HT-29 (cell line): Measurements from ENCODE around the gene VGLL2. TPM values are rescaled to one million over a fixed set of nuclear protein-coding genes. Genes with fewer than 3 reads are reported as not detected.

Experiments
- DNase-seq: peaks from one replicate; pipeline ENCODE4 v3.0.0-alpha.2; 2015; ENCODE audit warnings: low spot score
- small RNA-seq: library from RNA; depleted of rRNA; stranded (forward); fragments of <200 nt; gene quantifications from one replicate; pipeline ENCODE3, GENCODE V24; 2014
- total RNA-seq: library from RNA; depleted of rRNA; stranded (reverse); fragments of >200 nt; shearing (Covaris generic); gene quantifications from 2 replicates; pipeline ENCODE4 v1.2.3, GENCODE V29; 2014; rRNA removed

The VGLL2 gene
- total RNA-seq, 1 experiment from 2014 or later = not detected

DNA sequence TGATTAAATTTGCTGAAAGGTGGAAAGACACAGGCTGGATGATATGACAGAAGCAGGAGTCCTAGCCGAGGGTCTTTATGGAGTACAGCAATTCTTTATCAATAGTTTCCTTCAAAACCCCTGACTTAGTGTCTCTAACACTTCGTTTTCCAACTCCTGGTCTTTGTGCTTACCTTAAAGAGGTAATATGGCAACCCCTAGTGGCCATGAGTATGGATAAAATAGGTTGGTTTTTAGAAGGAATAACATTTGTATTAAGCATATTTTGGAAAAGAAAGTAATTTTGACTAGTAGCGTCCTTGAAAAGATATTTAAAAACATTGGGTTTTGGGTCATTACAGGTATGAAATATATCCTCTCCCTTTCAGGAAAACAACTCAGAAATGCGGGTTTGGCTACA lies 51.9 kb downstream of the VGLL2 start:
- DNase-seq = peak; percentile 31

Small RNA genes within 50 kb of the gene (small RNA-seq; reads per million reads assigned to genes)
- gene RN7SKP18 = not detected

Other genes starting within 250 kb of the VGLL2 start
- not detected in 2 replicates for gene ROS1, start 160.4 kb downstream of the VGLL2 start, total RNA-seq
- gene DCBLD1, start 217.1 kb downstream of the VGLL2 start, total RNA-seq = 18.8 and 24.4 TPM in 2 replicates